HG02610 (cell line): ENCODE data around the gene ZNF609.

Source experiments
- ATAC-seq: cut with Tn5 transposase; IDR thresholded peaks from one replicate; pipeline ENCODE4 v1.9.1; 2021; ENCODE audit warnings: mild to moderate bottlenecking, moderate library complexity; ENCODE audit not compliant: unreplicated experiment

The ZNF609 gene

GRCh38 chr15:64460206-64460723 lies at the start of gene ZNF609:
Gene ZNF609 (plus strand): TSS chr15:64460578. CDS start chr15:64499420, 38,842 bp downstream.
- no peak for ATAC-seq

- ATAC-seq = no peak
These were observed 48.2 kb upstream of the ZNF609 start for GRCh38 chr15:64412216-64412615.

GRCh38 chr15:64422697-64423096 lies 37.7 kb upstream of the ZNF609 start:
- ATAC-seq = no peak

- ATAC-seq = no peak
These were observed 36.4 kb upstream of the ZNF609 start for GRCh38 chr15:64423970-64424369.

- ATAC-seq = no peak
These were observed 35.2 kb upstream of the ZNF609 start for GRCh38 chr15:64425221-64425620.

- ATAC-seq = no peak
These were observed 33.4 kb upstream of the ZNF609 start for GRCh38 chr15:64426845-64427465.

GRCh38 chr15:64429448-64429847 lies 30.9 kb upstream of the ZNF609 start:
- no peak for ATAC-seq

- ATAC-seq = no peak
These were observed 30.2 kb upstream of the ZNF609 start for GRCh38 chr15:64430000-64430735.

- no peak for ATAC-seq
These were observed 22.4 kb upstream of the ZNF609 start for GRCh38 chr15:64437982-64438381.

GRCh38 chr15:64438653-64439447 lies 21.5 kb upstream of the ZNF609 start:
- ATAC-seq = no peak

GRCh38 chr15:64441852-64442251 lies 18.5 kb upstream of the ZNF609 start:
- ATAC-seq = no peak

GRCh38 chr15:64443016-64443415 lies 17.4 kb upstream of the ZNF609 start:
- ATAC-seq = no peak

GRCh38 chr15:64443747-64444621 lies 16.4 kb upstream of the ZNF609 start:
- peak; percentile 66 for ATAC-seq

- no peak for ATAC-seq
These were observed 15.5 kb upstream of the ZNF609 start for GRCh38 chr15:64444836-64445235.

GRCh38 chr15:64447536-64448315 lies 12.7 kb upstream of the ZNF609 start:
- no peak for ATAC-seq

GRCh38 chr15:64452988-64453688 lies 7.2 kb upstream of the ZNF609 start:
- no peak for ATAC-seq

GRCh38 chr15:64453689-64454037 lies 6.7 kb upstream of the ZNF609 start:
- ATAC-seq = no peak

- no peak for ATAC-seq
These were observed 6.1 kb upstream of the ZNF609 start for GRCh38 chr15:64454282-64454681.

- ATAC-seq = no peak
These were observed 4.4 kb upstream of the ZNF609 start for GRCh38 chr15:64455961-64456371.
